22Rv1 (cell line): Measurements from ENCODE around the gene ASXL2.

ENCODE experiments used
- H3K27ac ChIP-seq: fragments of 450-650 bp; 2 replicates; pipeline ENCODE4 v1.5.1; 2017
- CTCF ChIP-seq: fragments of 450-650 bp; IDR thresholded peaks from 2 replicates; pipeline ENCODE4 v1.5.1; 2017; ENCODE audit warnings: mild to moderate bottlenecking
- ZFX ChIP-seq: fragments of 450-650 bp; IDR thresholded peaks from 2 replicates; pipeline ENCODE4 v1.6.1; 2017; ENCODE audit warnings: antibody characterized with exemption, borderline replicate concordance

ASXL2 gene

GRCh38 chr2:25722224-25722623, 156.1 kb downstream of the ASXL2 start:
- H3K27ac ChIP-seq, result no peak overlapping the region
- TF ChIP-seq CTCF (no peak), ZFX (no peak)

- H3K27ac ChIP-seq, result no peak overlapping the region
Measured at GRCh38 chr2:25720575-25720974, 157.7 kb downstream of the ASXL2 start.

GRCh38 chr2:25714740-25715139, 163.5 kb downstream of the ASXL2 start:
- H3K27ac ChIP-seq, result no peak overlapping the region
- TF ChIP-seq ZFX (no peak), CTCF (no peak)

More at GRCh38 chr2:25720575-25720974, 157.7 kb downstream of the ASXL2 start:
- TF ChIP-seq ZFX, result no peak
- no peak for TF ChIP-seq CTCF

DNA sequence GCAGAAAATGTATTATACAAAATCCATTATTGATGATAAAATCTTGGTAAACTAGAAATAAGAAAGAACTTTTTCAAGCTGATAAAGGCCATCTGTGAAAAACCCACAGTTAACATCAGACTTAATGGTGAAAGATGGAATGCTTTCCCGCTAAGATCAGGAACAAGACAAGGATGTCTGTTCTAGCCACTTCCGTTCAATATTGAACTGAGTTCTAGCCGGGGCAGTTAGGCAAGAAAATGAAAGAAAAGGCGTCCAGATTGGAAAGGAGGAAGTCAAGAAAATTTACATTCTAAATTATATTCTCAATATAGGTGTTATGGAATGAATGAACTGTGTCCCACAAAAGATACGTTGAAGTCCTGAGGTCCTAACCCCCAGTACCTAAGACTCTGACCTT, 165.8 kb downstream of the ASXL2 start:
- TF ChIP-seq ZFX, result no peak
- no peak for TF ChIP-seq CTCF
- no peak overlapping the region for H3K27ac ChIP-seq

- H3K27ac ChIP-seq, result no peak overlapping the region
- no peak for TF ChIP-seq ZFX
- no peak for TF ChIP-seq CTCF
Measured at GRCh38 chr2:25711675-25712354, 166.5 kb downstream of the ASXL2 start.

DNA sequence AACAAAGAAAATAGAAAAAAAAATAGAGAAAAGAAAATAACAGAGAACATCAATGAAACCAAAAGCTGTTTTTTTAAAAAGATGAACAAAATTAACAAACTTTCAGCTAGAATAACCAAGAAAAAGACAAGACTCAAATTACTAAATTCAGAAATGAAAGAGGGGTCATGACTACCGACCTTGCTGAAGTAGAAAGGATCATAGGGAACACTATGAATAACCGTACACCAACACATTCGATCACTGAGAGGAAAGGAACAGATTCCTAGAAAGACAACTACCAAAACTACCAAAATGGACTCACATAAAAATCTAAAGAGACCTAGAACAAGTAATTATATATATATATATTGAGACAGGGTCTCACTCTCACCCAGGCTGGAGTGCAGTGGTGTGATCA, 167.5 kb downstream of the ASXL2 start:
- H3K27ac ChIP-seq, result no peak overlapping the region
- TF ChIP-seq ZFX (no peak), CTCF (no peak)

DNA sequence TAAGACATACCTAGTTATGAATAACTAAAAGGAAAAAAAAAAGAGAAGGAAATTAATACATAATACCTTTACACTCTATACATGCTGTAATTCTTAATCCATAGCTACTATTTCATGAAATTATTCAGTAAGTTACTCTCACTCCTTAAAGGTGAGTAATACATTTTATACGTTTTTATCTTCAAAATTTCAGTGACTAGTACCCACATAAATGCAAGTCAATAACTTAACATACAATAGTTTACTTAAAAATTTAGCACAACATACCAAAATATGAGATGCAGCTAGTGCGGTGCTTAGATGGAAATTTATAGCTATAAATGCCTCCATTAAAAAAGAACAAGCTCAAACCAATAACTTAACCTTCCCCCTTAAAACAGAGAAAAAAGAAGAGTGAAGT, 168.9 kb downstream of the ASXL2 start:
- H3K27ac ChIP-seq, result no peak overlapping the region
- TF ChIP-seq ZFX (no peak), CTCF (no peak)
